Measurements from ENCODE around the gene MBNL1.

The MBNL1 gene

DNA sequence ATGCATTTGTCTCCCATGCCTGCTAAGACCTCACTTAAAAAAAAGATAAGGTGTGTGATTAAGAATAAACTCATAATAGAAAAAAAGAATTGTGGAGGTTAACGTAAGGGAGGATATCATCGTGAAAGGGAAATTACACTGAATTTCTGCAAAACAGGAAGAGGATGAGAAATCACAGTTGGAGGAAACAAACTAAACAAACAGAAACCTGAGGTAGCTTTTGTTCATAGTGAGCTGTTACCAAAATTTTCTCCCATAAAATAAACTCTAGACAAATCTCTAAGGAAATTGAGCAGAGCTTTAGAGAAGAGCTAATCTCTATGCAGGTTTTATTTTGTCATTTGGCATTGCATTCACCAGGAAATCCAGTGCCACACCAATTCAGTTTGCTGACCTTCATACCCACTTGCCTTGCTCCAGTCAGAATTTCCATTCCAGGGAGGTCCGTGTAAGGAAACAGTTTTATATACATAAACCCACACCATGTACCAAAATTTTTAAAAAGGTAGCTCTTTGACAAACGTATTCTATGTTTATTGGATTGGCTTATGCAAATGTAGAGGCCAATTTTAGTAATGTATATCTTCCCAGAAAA, 231.2 kb downstream of the MBNL1 start:
- DNase-seq: no peak

DNA sequence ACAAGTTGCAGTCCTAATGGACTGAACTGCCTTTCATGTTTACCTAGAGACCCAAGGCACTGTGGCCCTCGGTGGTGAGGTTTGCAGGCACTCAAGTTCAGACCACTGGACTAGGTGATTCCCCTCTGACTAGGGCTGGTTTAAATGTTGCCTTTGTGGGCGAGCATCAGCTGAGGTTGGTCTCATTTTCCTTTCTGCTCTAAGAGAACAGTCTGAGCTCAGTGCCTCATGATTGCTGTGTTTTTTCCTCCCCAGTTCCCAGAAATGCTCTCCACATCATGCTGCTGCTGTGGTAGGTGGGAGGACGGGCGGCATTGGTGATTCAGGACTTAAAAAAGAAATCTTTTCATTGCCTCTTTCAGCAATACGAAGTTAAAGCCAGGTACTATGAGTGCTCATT, 237.2 kb downstream of the MBNL1 start:
- no peak for DNase-seq

DNA sequence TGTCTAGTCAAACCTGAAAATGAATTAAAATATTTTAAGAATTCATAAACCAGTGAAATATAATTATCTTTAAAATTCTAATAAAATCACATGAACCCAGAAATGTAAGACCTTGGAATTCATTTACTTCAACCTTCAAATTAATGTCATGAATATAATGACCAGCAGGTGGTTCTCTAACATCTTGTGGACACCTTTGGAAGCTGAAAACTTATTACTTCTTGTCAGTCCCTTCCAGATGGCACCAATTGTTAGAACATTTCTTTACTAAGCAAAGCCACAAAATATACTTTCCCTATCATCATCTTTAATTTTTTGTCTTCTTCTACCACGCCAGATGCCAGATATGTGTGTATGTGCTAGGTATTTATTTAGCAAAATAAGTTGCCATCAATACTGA, 240.0 kb downstream of the MBNL1 start:
- no peak for DNase-seq

DNA sequence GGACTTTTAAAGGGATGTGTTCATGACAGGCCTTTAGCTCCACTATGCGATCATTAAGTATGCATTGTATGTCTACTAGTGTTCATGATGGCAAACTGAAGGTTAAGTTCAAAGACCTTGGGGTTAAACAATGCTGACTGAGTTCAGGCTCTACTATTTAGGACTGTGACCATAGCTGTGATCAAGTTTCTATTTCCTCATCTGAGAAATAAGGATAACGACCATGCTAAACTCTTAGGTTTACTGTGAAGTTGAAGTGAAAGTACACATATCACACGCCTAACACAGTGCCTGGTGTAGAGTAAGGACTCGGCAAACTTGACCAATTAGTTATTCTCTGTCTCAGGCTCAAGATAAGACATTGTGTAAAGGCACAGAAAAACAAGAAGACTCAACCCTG, 243.2 kb downstream of the MBNL1 start:
- no peak for DNase-seq

DNA sequence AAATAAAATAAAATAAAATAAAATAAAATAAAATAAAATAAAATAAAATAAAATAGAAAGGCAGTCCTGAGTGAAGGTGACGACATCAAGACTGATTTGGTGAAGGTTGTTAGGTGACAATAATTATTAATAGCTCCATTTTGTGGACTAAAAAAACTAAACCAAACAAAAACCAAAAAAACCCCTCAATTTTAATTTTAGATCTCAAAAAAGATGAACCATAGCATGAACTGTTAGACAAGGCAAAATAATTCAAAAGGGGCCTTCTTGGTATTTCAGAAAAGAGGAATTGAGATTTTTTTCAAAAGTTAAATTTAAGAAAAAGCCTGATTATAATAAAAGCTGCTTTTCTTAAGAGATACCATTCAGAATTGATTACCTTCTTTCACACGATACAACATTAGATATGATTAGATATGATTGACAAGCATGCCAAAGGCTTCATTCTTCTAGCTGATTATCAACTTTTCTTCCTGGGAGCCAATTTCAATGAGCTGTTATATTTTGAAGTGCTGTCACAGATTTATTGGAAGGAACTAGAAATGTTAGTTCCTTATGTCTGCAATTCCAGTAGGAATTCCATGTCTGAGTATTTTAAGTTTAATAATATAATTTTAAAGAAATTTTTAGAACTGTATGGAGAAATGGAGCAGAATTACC, 244.7 kb downstream of the MBNL1 start:
- DNase-seq: no peak

All from femur (tissue), 1 donor.